Lower leg skin (tissue), 4 donors: ENCODE measurements around the gene ACVRL1. TPM values are rescaled to one million over a fixed set of nuclear protein-coding genes. Genes with fewer than 3 reads are reported as not detected.

Source experiments
- DNase-seq, 2 donors: peaks; one replicate each; pipeline ENCODE4 v3.0.0-alpha.2; 2019; ENCODE audit warnings: low spot score in 2 of 2
- H3K4me3 ChIP-seq: fragments of 200-600 bp; sonication (generic); 2 replicates; pipeline ENCODE4 v1.5.1; 2017; ENCODE audit warnings: mild to moderate bottlenecking, low read depth; ENCODE audit not compliant: poor library complexity, severe bottlenecking
- POLR2A ChIP-seq, 2 donors: fragments of 450-650 bp; IDR thresholded peaks; one replicate each; pipeline ENCODE4 v1.6.1; 2016 to 2017; ENCODE audit warnings: antibody characterized with exemption in 2 of 2, mild to moderate bottlenecking in 1 of 2, moderate library complexity in 1 of 2
- WGBS, 2 donors: methylation state at CpG; one replicate each; pipeline ENCODE4 v1.1.5; 2018; 5-methylcytosine and 5-hydroxymethylcytosine counted together
- intact Hi-C: fragments of 100-400 bp; cut with DNase I; formaldehyde crosslinking; loops from one replicate; pipeline ENCODE4 v1.15.0; 2023; ENCODE audit warnings: low total_unique reads
- total RNA-seq, 4 donors: library from RNA; depleted of rRNA; stranded (reverse); fragments of >200 nt; gene quantifications; one replicate each; pipeline ENCODE4 v1.1.0, GENCODE V29; 2016
- TF ChIP-seq, protein P1 (sequence below), 3 donors: fragments of 450-650 bp; IDR thresholded peaks; one replicate each; pipeline ENCODE4 v1.5.1; 2016; ENCODE audit warnings: antibody characterized with exemption in 3 of 3, mild to moderate bottlenecking in 3 of 3, moderate library complexity in 2 of 3

Gene ACVRL1
- total RNA-seq, 4 donors from 2014 or later: 12.9 to 99.8 (median 39.9) TPM

DNA sequence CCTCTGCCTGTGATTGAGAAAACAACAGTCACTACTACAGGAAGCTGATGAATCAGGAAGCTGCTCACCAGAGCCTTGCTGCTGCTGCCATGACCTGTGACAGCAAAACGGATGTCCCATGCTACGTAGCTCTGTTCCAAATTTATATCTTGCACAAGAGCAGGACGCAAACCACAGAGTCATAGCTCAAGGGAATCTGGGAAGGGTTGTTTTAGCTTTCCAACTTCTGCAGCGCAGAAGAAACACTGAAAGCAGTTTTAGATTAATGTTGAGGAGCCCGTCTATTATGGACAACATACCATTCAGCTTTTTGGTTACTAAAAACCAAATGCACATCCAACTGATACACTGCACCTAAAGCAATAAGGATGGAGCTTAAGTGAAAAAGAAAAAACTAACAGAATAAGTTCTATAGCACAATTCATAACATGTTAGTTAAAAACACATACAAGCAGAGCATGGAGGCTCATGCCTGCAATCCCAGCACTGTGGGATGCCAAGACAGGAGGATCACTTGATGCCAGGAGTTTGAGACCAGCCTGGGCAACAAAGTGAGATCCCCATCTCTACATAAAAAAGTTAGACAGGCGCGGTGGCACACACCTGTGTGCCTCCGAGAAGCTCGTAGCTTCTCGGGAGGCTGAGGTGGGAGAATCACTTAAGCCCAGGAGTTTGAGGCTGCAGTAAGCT, 21.1 kb upstream of the ACVRL1 start:
- 53 to 55% methylated on average over 10 of the region's 10 CpGs for WGBS, 2 donors
- no peak overlapping the region for H3K4me3 ChIP-seq
- intact Hi-C loops: no loop called here
- TF ChIP-seq POLR2A (IDR thresholded peaks at IDR 0.05): no peak
- TF ChIP-seq, protein P1, sequence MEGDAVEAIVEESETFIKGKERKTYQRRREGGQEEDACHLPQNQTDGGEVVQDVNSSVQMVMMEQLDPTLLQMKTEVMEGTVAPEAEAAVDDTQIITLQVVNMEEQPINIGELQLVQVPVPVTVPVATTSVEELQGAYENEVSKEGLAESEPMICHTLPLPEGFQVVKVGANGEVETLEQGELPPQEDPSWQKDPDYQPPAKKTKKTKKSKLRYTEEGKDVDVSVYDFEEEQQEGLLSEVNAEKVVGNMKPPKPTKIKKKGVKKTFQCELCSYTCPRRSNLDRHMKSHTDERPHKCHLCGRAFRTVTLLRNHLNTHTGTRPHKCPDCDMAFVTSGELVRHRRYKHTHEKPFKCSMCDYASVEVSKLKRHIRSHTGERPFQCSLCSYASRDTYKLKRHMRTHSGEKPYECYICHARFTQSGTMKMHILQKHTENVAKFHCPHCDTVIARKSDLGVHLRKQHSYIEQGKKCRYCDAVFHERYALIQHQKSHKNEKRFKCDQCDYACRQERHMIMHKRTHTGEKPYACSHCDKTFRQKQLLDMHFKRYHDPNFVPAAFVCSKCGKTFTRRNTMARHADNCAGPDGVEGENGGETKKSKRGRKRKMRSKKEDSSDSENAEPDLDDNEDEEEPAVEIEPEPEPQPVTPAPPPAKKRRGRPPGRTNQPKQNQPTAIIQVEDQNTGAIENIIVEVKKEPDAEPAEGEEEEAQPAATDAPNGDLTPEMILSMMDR (IDR thresholded peaks at IDR 0.05): no peak
- peak; percentile 91 to 93 for DNase-seq

DNA sequence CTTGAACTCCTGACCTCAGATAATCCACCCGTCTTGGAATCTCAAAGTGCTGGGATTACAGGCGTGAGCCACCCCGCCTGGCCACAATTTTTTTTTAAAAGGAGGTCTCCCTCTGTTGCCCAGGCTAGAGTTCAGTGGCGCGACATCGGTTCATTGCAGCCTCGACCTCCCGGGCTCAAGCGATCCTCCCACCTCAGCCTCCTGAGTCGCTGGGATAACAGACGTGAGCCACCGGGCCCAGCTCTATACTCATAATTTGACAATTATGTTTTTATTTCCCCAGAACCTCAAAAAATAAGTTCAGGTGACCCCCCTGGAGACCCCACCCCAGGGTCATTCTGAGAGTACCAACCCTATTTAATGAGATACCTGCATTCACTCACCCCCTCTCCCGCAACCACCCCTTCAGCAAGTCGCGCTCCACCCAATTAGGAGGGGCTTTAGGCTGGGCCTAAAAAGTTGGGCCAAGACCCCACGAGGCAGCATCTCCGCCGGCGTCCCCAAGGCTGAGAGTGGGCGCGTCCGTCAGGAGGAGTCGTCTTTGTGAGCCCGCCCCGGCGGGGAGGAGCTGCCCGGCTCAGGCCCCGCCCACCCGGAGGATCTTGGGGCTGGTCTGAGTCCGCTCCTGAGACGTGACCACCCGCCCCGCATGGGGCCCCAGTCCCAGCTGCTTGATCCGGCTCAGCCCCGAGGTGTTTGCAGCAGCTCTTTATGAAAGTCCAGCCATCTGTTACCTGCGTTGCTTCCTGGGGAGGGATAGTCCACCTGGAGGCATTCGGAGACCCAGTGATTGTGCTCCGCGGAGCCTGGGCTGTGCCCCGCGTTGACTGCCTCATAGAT, 19.6 kb upstream of the ACVRL1 start, which contains the start of gene ANKRD33:
Gene ANKRD33, plus strand, starts transcription at position 628 of the 840 bp plus-strand sequence. Its CDS starts 84 bp downstream, at position 712.
- H3K4me3 ChIP-seq: no peak within 1 kb of the TSS
- DNase-seq: peak in 1 of 2 donors; percentile 87

DNA sequence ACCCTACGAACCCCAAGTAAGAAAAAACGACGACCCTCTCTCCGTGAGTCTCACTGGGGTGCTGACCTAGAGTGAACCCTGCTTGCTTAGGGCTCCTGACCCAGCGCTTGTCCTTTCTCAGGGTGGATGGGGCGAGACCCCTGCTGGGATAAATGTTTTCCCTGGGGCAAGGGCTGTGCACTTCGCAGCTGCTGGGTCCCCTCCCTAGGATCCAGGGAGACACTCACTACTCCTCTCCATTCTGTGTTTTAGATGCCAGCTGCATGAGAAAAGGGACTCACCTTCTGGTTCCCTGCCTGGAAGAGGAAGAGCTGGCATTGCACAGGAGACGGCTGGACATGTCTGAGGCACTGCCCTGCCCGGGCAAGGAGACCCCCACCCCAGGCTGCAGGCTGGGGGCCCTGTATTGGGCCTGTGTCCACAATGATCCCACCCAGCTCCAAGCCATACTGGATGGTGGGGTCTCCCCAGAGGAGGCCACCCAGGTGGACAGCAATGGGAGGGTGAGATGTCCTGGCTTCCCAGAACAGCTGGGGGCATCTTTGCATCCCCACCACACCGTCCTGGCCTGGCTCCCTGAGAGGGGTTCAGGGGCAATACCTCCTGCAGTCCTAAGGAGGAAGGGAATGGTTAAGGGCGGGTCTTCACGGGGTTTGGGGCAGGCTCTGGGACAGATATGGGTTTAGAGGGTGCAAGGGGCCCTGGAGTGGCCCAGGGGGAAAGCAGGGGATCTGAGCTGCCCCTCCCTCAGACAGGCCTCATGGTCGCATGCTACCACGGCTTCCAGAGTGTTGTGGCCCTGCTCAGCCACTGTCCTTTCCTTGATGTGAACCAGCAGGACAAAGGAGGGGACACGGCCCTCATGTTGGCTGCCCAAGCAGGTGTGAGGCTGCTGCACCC, 18.7 kb upstream of the ACVRL1 start:
- TF ChIP-seq, protein P1 (IDR thresholded peaks at IDR 0.05): no peak
- intact Hi-C loops: no loop called here
- WGBS, 2 donors: 72 to 73% methylated on average over 13 to 14 of the region's 15 CpGs
- DNase-seq: peak in 1 of 2 donors; percentile 58
- H3K4me3 ChIP-seq: no peak overlapping the region

More for the DNA sequence above, 19.6 kb upstream of the ACVRL1 start, which contains the start of gene ANKRD33:
- intact Hi-C loops: no loop called here
- TF ChIP-seq, protein P1 (IDR thresholded peaks at IDR 0.05): no peak
- WGBS, 2 donors: 59 to 60% methylated on average over 38 to 39 of the region's 41 CpGs

DNA sequence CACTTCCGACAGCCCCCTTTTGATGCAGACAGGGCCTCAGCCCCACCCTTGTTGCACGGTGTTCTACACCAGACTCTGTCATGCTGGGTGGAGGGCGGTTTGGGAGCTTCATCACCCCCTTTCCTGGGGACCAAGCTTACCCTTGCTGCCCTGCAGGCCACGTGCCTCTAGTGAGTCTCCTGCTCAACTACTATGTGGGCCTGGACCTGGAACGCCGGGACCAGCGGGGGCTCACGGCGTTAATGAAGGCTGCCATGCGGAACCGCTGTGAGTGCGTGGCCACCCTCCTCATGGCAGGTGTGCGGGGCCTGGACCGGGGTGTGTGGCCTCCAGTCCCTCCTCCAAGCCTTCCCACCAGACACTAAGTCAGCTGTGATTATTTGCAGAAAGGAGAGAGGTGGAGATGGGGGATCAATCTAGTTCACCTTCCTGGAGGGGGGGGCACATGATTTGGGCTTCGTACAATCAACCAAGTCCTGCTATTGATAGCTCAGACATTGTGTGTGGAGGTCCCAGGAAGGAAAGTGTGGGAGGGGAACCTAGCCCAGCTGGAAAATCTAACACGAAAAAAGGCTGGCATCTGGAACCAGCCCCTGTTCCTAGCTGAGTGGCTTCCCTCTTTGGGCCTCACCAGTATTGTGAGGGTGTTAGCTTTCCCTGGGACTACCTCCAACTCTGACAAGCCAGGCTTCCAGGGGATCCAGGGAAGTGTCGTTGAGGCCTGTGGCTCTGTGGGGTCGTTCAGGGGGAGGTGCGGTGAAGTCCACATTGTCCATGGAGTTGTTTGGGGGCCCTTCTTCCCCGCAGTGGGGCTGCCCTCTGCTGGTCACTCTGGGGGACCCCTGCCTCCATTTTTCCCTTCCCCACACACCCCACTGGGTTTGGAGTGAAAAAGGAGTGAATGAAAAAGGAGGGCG, 17.8 kb upstream of the ACVRL1 start:
- DNase-seq: peak in 1 of 2 donors; percentile 79
- intact Hi-C loops: no loop called here
- no peak for TF ChIP-seq POLR2A (IDR thresholded peaks at IDR 0.05)
- TF ChIP-seq, protein P1 (IDR thresholded peaks at IDR 0.05): no peak
- no peak overlapping the region for H3K4me3 ChIP-seq
- WGBS, 2 donors: 85% methylated on average over 21 of the region's 21 CpGs

DNA sequence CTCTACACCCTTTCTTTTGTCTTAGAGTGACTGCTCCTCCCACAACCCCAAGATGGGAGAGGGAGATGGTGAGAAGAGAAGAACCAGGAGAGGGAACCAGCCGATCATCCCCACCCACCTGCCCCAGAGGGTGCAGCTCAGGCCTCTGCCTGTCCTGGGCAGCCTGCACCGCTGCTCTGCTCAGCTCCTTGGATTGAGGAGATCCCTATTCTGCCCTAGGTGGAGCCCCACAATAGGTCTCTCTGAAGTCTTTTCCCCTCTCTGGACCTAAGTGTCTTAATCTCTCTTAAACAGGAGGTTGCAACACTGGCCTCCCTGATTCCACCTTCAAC, 17.2 kb upstream of the ACVRL1 start:
- DNase-seq: peak in 1 of 2 donors; percentile 58
- TF ChIP-seq POLR2A (IDR thresholded peaks at IDR 0.05): no peak
- TF ChIP-seq, protein P1 (IDR thresholded peaks at IDR 0.05): no peak
- intact Hi-C loops: no loop called here
- H3K4me3 ChIP-seq: no peak overlapping the region
- WGBS, 2 donors: 55 to 89% methylated on average over 2 of the region's 2 CpGs
